ENCODE results near the gene AK9.
"Not testable (repeated sequence)": the region's sequence is repeated elsewhere in the genome, so short reads cannot be mapped to it uniquely, and the experiment has no call there.

The AK9 gene

DNA sequence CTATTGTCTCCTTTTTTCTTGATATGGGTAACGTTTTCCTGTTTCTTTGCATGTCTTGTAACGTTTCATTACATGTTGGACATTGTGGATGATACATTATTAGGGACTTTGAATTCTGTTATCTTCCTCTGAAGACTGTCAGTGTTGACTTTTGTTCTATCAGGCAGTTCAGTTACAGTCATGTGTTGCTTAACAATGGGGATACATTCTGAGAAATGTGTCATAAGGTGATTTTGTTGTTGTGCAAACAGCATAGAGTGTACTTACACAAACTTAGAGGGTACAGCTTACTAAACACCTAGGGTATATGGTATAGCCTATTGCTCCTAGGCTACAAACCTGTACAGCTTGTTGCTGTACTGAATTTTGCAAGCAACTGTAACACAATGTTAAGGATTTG, 64.7 kb downstream of the AK9 start:
- Histone ChIP-seq H3K36me3 (ENCODE audit: control insufficient read depth, insufficient read depth, low read length) (no peaks in the 10 kb centered on the region), H3K4me1 (ENCODE audit: control insufficient read depth, insufficient read depth, low read length) (no peaks in the 10 kb centered on the region), H3K9ac (ENCODE audit: low read length) (no peak overlapping the region), H3K27ac (ENCODE audit: low read depth, low read length) (no peak overlapping the region), H3K4me3 (ENCODE audit: low read depth, low read length) (no peak overlapping the region), H3K27me3 (ENCODE audit: control insufficient read depth, insufficient read depth, low read length) (no peaks in the 10 kb centered on the region), H3K9me3 (ENCODE audit: control insufficient read depth, insufficient read depth, low read depth, low read length) (no peaks in the 10 kb centered on the region)

DNA sequence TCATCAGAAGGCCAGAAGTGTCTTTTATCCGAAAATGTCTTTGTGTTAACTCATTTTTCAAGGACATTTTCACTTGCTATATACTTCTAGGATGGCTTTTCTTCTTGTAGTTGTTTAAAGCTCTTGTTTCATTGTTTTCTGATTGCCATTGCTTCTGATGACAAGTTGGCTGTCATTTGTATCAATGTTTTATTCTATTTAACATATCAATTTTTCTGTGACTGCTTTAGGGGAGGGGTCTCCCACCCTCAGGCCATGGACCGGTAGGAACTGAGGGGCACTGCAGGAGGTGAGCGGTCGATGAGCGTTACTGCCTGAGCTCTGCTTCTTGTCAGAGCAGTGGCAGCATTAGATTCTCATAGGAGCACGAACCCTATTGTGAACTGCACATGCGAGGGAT, 65.8 kb downstream of the AK9 start:
- H3K4me1 ChIP-seq (ENCODE audit: control insufficient read depth, insufficient read depth, low read length): no peaks in the 10 kb centered on the region
- no peaks in the 10 kb centered on the region for H3K9me3 ChIP-seq (ENCODE audit: control insufficient read depth, insufficient read depth, low read depth, low read length)
- H3K27me3 ChIP-seq (ENCODE audit: control insufficient read depth, insufficient read depth, low read length): no peaks in the 10 kb centered on the region
- H3K9ac ChIP-seq (ENCODE audit: low read length): no peak overlapping the region
- H3K36me3 ChIP-seq (ENCODE audit: control insufficient read depth, insufficient read depth, low read length): no peaks in the 10 kb centered on the region
- no peak overlapping the region for H3K4me3 ChIP-seq (ENCODE audit: low read depth, low read length)
- no peak overlapping the region for H3K27ac ChIP-seq (ENCODE audit: low read depth, low read length)

DNA sequence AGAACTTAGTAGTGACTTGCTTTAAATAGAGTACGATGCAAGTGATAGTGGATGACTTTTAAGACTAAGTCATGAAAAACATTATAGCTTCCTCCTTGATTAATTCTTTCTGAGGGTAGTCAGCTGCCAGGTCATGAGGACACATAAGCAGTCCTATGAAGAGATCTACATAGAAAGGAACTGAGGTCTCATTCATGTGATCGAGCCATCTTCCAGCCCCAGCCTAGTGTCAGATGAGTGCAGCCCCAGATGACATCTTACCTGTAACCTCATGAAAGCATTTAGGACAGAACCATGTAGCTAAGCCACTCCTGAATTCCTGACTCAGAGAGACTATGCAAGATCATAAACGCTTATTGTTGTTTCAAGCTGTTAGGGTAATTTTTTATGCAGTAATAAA, 67.7 kb downstream of the AK9 start:
- Histone ChIP-seq H3K27me3 (ENCODE audit: control insufficient read depth, insufficient read depth, low read length) (no peaks in the 10 kb centered on the region), H3K36me3 (ENCODE audit: control insufficient read depth, insufficient read depth, low read length) (no peaks in the 10 kb centered on the region), H3K9ac (ENCODE audit: low read length) (no peak overlapping the region), H3K4me1 (ENCODE audit: control insufficient read depth, insufficient read depth, low read length) (no peaks in the 10 kb centered on the region), H3K4me3 (ENCODE audit: low read depth, low read length) (no peak overlapping the region), H3K9me3 (ENCODE audit: control insufficient read depth, insufficient read depth, low read depth, low read length) (no peaks in the 10 kb centered on the region), H3K27ac (ENCODE audit: low read depth, low read length) (no peak overlapping the region)

DNA sequence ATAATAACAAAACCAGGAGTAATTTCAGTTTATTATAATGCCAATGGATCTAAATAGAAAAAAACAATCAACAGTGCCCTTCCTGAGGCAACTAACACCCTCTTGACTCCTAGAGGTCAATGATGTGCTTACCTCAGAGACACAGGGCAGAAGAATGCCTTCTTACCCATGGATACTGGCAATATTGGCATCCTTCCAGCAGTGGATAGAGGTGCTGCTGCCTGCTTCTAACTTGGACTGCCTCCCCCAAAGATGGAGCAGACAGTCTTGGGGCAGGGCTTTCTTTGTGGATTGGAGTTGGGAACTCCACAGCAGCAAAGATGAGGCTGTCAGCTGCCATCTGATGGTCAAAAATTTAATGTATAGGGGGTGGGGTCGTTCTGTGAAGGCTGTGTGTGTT, 78.7 kb downstream of the AK9 start:
- Histone ChIP-seq H3K4me3 (ENCODE audit: low read depth, low read length) (no peak overlapping the region), H3K9ac (ENCODE audit: low read length) (no peak overlapping the region), H3K27me3 (ENCODE audit: control insufficient read depth, insufficient read depth, low read length) (no peaks in the 10 kb centered on the region), H3K27ac (ENCODE audit: low read depth, low read length) (no peak overlapping the region), H3K9me3 (ENCODE audit: control insufficient read depth, insufficient read depth, low read depth, low read length) (peaks cover 3% of the 10 kb centered on the region; the same call in 1 of the 2 replicates), H3K36me3 (ENCODE audit: control insufficient read depth, insufficient read depth, low read length) (no peaks in the 10 kb centered on the region), H3K4me1 (ENCODE audit: control insufficient read depth, insufficient read depth, low read length) (no peaks in the 10 kb centered on the region)

DNA sequence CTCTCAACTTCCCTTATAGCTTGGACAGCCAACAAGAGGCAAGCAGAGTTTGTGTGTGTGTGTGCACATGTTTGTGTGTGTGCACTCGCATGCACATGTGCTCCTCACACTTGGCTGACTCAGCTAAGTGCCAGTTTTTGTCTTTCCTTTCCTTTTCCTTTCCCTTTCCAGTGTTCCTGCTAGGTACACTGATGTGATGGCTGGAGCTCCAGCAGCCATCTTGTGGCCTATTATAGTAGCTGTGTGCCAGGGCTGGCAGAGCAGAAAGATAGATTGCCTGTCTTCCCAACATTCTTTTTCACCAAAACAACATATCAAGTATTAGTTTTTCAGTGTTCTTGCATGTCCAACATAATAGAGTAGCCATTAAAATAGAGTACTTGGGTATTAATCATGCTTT, 79.5 kb downstream of the AK9 start:
- Histone ChIP-seq H3K27ac (ENCODE audit: low read depth, low read length) (no peak overlapping the region), H3K4me1 (ENCODE audit: control insufficient read depth, insufficient read depth, low read length) (no peaks in the 10 kb centered on the region)

DNA sequence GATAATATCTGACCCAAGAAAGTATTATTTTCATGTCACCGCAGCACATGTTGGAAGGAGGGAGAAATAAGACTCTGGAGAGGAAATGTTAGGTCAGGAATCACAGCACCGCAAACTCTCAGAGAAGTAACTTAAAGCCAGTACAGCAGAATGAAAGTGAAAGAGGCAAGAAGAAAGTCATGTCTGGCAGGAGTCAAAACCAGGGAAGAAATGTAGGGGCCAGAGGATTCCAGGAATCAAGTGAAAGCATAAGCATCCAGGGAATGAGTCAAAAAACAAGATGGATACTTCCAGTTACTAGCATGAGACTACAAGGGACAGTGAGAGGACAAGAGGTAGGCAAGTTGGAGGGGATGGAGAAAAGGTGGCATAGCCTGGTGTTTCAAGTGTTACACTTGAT, 80.4 kb downstream of the AK9 start:
- Histone ChIP-seq H3K36me3 (ENCODE audit: control insufficient read depth, insufficient read depth, low read length) (no peaks in the 10 kb centered on the region), H3K9ac (ENCODE audit: low read length) (no peak overlapping the region), H3K27me3 (ENCODE audit: control insufficient read depth, insufficient read depth, low read length) (no peaks in the 10 kb centered on the region), H3K4me1 (ENCODE audit: control insufficient read depth, insufficient read depth, low read length) (no peaks in the 10 kb centered on the region), H3K27ac (ENCODE audit: low read depth, low read length) (no peak overlapping the region), H3K9me3 (ENCODE audit: control insufficient read depth, insufficient read depth, low read depth, low read length) (peaks cover 3% of the 10 kb centered on the region; the same call in 1 of the 2 replicates), H3K4me3 (ENCODE audit: low read depth, low read length) (no peak overlapping the region)

More for the DNA sequence above, 79.5 kb downstream of the AK9 start:
- no peak overlapping the region for H3K9ac ChIP-seq (ENCODE audit: low read length)
- H3K36me3 ChIP-seq (ENCODE audit: control insufficient read depth, insufficient read depth, low read length): no peaks in the 10 kb centered on the region
- peaks cover 3% of the 10 kb centered on the region; the same call in 1 of the 2 replicates for H3K9me3 ChIP-seq (ENCODE audit: control insufficient read depth, insufficient read depth, low read depth, low read length)
- no peak overlapping the region for H3K4me3 ChIP-seq (ENCODE audit: low read depth, low read length)
- H3K27me3 ChIP-seq (ENCODE audit: control insufficient read depth, insufficient read depth, low read length): no peaks in the 10 kb centered on the region

DNA sequence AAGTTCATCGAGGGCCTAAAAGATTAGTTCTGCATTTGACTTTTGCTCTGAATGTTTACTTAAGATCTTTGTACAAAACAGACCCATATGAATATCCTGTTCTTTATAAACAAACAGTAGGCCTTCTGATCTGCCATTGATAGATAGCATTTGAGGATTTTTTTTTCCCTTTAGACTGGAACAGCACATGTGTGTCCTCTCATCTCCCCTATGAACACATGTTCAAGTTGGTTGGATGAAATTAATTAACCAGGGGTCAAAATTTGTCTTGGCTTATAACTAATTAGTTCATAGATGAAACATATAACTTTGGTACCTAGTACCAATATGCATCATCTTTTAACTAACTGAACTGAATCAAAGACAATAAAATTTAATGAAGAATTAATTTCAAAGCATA, 81.3 kb downstream of the AK9 start:
- H3K9me3 ChIP-seq (ENCODE audit: control insufficient read depth, insufficient read depth, low read depth, low read length): peaks cover 3% of the 10 kb centered on the region; the same call in 1 of the 2 replicates
- no peaks in the 10 kb centered on the region for H3K36me3 ChIP-seq (ENCODE audit: control insufficient read depth, insufficient read depth, low read length)
- no peaks in the 10 kb centered on the region for H3K4me1 ChIP-seq (ENCODE audit: control insufficient read depth, insufficient read depth, low read length)
- no peaks in the 10 kb centered on the region for H3K27me3 ChIP-seq (ENCODE audit: control insufficient read depth, insufficient read depth, low read length)
- no peak overlapping the region for H3K4me3 ChIP-seq (ENCODE audit: low read depth, low read length)
- H3K9ac ChIP-seq (ENCODE audit: low read length): no peak overlapping the region
- no peak overlapping the region for H3K27ac ChIP-seq (ENCODE audit: low read depth, low read length)

DNA sequence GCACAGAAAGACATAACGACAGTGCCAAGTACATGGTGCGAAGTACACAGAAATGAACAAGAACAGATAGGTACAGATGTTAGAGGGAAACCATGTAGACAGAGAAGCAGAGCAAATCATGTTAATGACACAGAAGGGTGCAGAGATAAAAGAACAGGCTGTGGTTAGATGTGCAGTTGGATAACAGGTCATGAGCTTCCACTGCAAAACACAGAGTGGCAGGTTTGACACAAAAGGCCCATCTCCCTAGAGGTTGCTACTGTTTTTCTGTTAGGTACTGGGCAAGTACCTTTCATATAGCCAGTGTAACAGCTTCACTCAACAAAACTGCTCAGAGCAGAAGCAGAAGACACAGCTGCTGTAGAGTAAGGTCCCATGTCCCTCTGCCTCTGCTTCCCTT, 84.6 kb downstream of the AK9 start:
- H3K36me3 ChIP-seq (ENCODE audit: control insufficient read depth, insufficient read depth, low read length): no peaks in the 10 kb centered on the region
- H3K27ac ChIP-seq (ENCODE audit: low read depth, low read length): no peak overlapping the region
- no peaks in the 10 kb centered on the region for H3K27me3 ChIP-seq (ENCODE audit: control insufficient read depth, insufficient read depth, low read length)
- H3K9ac ChIP-seq (ENCODE audit: low read length): no peak overlapping the region
- H3K4me3 ChIP-seq (ENCODE audit: low read depth, low read length): no peak overlapping the region
- peaks cover 10% of the 10 kb centered on the region for H3K9me3 ChIP-seq (ENCODE audit: control insufficient read depth, insufficient read depth, low read depth, low read length)
- no peaks in the 10 kb centered on the region for H3K4me1 ChIP-seq (ENCODE audit: control insufficient read depth, insufficient read depth, low read length)

DNA sequence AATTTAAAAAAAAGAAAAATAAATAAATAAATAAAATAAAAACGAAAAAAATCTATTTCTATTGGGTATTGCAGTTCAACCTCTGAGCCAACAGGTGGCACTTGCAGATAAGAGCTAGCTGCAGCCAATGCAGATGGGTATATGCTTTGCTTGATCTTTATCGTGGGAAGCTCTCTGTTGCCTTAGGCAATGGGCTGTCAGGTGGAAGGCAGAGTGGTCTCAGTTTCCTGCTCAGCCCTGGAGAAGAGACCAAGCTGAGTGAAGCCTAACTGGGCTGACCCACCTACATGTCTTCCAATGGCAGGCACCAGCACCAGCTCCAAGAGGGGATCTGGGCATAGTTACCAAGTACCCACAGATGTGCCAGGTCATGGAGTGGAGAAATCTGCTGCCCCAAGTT, 95.0 kb downstream of the AK9 start:
- no peaks in the 10 kb centered on the region for H3K9me3 ChIP-seq (ENCODE audit: control insufficient read depth, insufficient read depth, low read depth, low read length)
- H3K9ac ChIP-seq (ENCODE audit: low read length): no peak overlapping the region
- no peak overlapping the region for H3K27ac ChIP-seq (ENCODE audit: low read depth, low read length)
- no peak overlapping the region for H3K4me3 ChIP-seq (ENCODE audit: low read depth, low read length)
- H3K36me3 ChIP-seq (ENCODE audit: control insufficient read depth, insufficient read depth, low read length): no peaks in the 10 kb centered on the region
- no peaks in the 10 kb centered on the region for H3K4me1 ChIP-seq (ENCODE audit: control insufficient read depth, insufficient read depth, low read length)
- no peaks in the 10 kb centered on the region for H3K27me3 ChIP-seq (ENCODE audit: control insufficient read depth, insufficient read depth, low read length)

DNA sequence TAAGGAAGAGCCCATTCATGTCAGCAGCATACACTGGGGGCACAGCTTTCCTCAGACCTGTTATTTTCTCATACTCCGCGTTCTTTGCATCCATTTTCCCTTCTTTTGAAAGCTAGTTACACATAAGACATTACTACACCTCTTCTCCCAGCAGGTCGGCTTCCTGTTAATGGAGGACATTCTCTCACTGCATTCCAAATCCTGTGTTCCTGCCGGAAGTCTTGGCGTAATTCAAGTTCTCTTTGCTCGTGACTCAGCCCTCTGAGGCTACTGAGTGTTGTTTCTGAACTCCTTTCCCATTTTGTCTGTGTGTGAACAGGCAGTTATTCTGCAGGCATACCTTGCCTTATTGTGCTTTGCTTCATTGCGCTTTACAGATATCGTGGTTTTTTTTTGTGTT, 110.5 kb downstream of the AK9 start:
- H3K9me3 ChIP-seq (ENCODE audit: control insufficient read depth, insufficient read depth, low read depth, low read length): no peaks in the 10 kb centered on the region
- no peaks in the 10 kb centered on the region for H3K27me3 ChIP-seq (ENCODE audit: control insufficient read depth, insufficient read depth, low read length)
- no peak overlapping the region for H3K4me3 ChIP-seq (ENCODE audit: low read depth, low read length)
- H3K36me3 ChIP-seq (ENCODE audit: control insufficient read depth, insufficient read depth, low read length): no peaks in the 10 kb centered on the region
- H3K27ac ChIP-seq (ENCODE audit: low read depth, low read length): no peak overlapping the region
- H3K4me1 ChIP-seq (ENCODE audit: control insufficient read depth, insufficient read depth, low read length): peaks cover 8% of the 10 kb centered on the region; the same call in 1 of the 2 replicates
- no peak overlapping the region for H3K9ac ChIP-seq (ENCODE audit: low read length)

DNA sequence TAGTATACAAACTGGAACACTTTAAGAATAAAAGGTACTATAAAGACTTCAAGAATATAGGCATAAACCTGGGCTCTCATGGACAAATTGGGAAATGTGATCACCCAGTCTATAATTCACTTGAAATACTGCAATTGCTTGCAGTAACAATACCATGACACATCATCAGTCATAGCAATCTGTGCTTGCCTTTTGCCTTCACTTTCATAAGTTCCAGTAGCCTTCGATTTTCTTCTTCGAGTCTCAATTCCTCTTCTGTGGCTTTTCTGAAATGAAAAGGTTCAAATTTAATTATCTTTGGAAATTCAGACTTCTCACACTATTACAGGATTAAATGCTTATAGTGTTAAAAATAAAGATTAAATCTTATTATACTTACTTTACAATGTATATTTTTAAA, 111.6 kb downstream of the AK9 start:
- no peaks in the 10 kb centered on the region for H3K36me3 ChIP-seq (ENCODE audit: control insufficient read depth, insufficient read depth, low read length)

DNA sequence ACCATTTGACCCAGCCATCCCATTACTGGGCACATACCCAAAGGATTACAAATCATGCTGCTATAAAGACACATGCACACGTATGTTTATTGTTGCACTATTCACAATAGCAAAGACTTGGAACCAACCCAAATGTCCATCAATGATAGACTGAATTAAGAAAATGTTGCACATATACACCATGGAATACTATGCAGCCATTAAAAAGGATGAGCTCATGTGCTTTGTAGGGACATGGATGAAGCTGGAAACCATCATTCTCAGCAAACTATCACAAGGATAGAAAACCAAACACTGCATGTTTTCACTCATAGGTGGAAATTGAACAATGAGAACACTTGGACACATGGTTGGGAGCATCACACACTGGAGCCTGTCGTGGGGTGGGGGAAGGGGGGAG, 121.1 kb downstream of the AK9 start:
- H3K36me3 ChIP-seq (ENCODE audit: control insufficient read depth, insufficient read depth, low read length); H3K4me3 ChIP-seq (ENCODE audit: low read depth, low read length); H3K4me1 ChIP-seq (ENCODE audit: control insufficient read depth, insufficient read depth, low read length); H3K27me3 ChIP-seq (ENCODE audit: control insufficient read depth, insufficient read depth, low read length); H3K9ac ChIP-seq (ENCODE audit: low read length); H3K9me3 ChIP-seq (ENCODE audit: control insufficient read depth, insufficient read depth, low read depth, low read length); H3K27ac ChIP-seq (ENCODE audit: low read depth, low read length): not testable (repeated sequence)

More for the DNA sequence above, 111.6 kb downstream of the AK9 start:
- H3K9ac ChIP-seq (ENCODE audit: low read length): no peak overlapping the region
- H3K27ac ChIP-seq (ENCODE audit: low read depth, low read length): no peak overlapping the region
- H3K4me3 ChIP-seq (ENCODE audit: low read depth, low read length): no peak overlapping the region
- H3K27me3 ChIP-seq (ENCODE audit: control insufficient read depth, insufficient read depth, low read length): no peaks in the 10 kb centered on the region
- H3K4me1 ChIP-seq (ENCODE audit: control insufficient read depth, insufficient read depth, low read length): peaks cover 8% of the 10 kb centered on the region; the same call in 1 of the 2 replicates
- no peaks in the 10 kb centered on the region for H3K9me3 ChIP-seq (ENCODE audit: control insufficient read depth, insufficient read depth, low read depth, low read length)
